ENCODE results near the gene TMEM135.

The TMEM135 gene

GRCh38 chr11:87298155-87298554 is 260.4 kb downstream of the TMEM135 start:
- H3K27me3 ChIP-seq (ENCODE audit: control insufficient read depth, insufficient read depth, low read length) = no peaks in the 10 kb centered on the region
- H3K36me3 ChIP-seq (ENCODE audit: control insufficient read depth, low read depth, low read length) = no peaks in the 10 kb centered on the region
- no peak overlapping the region for H3K4me3 ChIP-seq (ENCODE audit: low read length)
- H3K9ac ChIP-seq (ENCODE audit: low read length) = no peak overlapping the region
- peaks cover 36% of the 10 kb centered on the region for H3K4me1 ChIP-seq (ENCODE audit: control insufficient read depth, low read depth, low read length)
- no peak overlapping the region for H3K27ac ChIP-seq (ENCODE audit: low read length)
- H3K9me3 ChIP-seq (ENCODE audit: control insufficient read depth, low read depth, low read length) = no peaks in the 10 kb centered on the region

- Histone ChIP-seq H3K9me3 (ENCODE audit: control insufficient read depth, low read depth, low read length) (no peaks in the 10 kb centered on the region), H3K27me3 (ENCODE audit: control insufficient read depth, insufficient read depth, low read length) (no peaks in the 10 kb centered on the region), H3K4me3 (ENCODE audit: low read length) (no peak overlapping the region), H3K4me1 (ENCODE audit: control insufficient read depth, low read depth, low read length) (peaks cover 35% of the 10 kb centered on the region), H3K9ac (ENCODE audit: low read length) (no peak overlapping the region), H3K36me3 (ENCODE audit: control insufficient read depth, low read depth, low read length) (no peaks in the 10 kb centered on the region), H3K27ac (ENCODE audit: low read length) (no peak overlapping the region)
Observed at GRCh38 chr11:87299041-87299481, 261.3 kb downstream of the TMEM135 start.

- H3K27me3 ChIP-seq (ENCODE audit: control insufficient read depth, insufficient read depth, low read length) = no peaks in the 10 kb centered on the region
- no peak overlapping the region for H3K4me3 ChIP-seq (ENCODE audit: low read length)
- H3K36me3 ChIP-seq (ENCODE audit: control insufficient read depth, low read depth, low read length) = no peaks in the 10 kb centered on the region
- no peaks in the 10 kb centered on the region for H3K9me3 ChIP-seq (ENCODE audit: control insufficient read depth, low read depth, low read length)
- H3K9ac ChIP-seq (ENCODE audit: low read length) = no peak overlapping the region
- H3K27ac ChIP-seq (ENCODE audit: low read length) = no peak overlapping the region
- H3K4me1 ChIP-seq (ENCODE audit: control insufficient read depth, low read depth, low read length) = peaks cover 27% of the 10 kb centered on the region
Observed at GRCh38 chr11:87300640-87301380, 263.1 kb downstream of the TMEM135 start.

- Histone ChIP-seq H3K4me3 (ENCODE audit: low read length) (no peak overlapping the region), H3K9me3 (ENCODE audit: control insufficient read depth, low read depth, low read length) (no peaks in the 10 kb centered on the region), H3K9ac (ENCODE audit: low read length) (no peak overlapping the region), H3K4me1 (ENCODE audit: control insufficient read depth, low read depth, low read length) (peaks cover 21% of the 10 kb centered on the region), H3K27ac (ENCODE audit: low read length) (no peak overlapping the region), H3K36me3 (ENCODE audit: control insufficient read depth, low read depth, low read length) (no peaks in the 10 kb centered on the region), H3K27me3 (ENCODE audit: control insufficient read depth, insufficient read depth, low read length) (no peaks in the 10 kb centered on the region)
Observed at GRCh38 chr11:87301785-87302540, 264.2 kb downstream of the TMEM135 start.

GRCh38 chr11:87304412-87304811 is 266.7 kb downstream of the TMEM135 start:
- no peaks in the 10 kb centered on the region for H3K27me3 ChIP-seq (ENCODE audit: control insufficient read depth, insufficient read depth, low read length)
- no peak overlapping the region for H3K27ac ChIP-seq (ENCODE audit: low read length)
- no peaks in the 10 kb centered on the region for H3K36me3 ChIP-seq (ENCODE audit: control insufficient read depth, low read depth, low read length)
- no peaks in the 10 kb centered on the region for H3K9me3 ChIP-seq (ENCODE audit: control insufficient read depth, low read depth, low read length)
- peaks cover 14% of the 10 kb centered on the region for H3K4me1 ChIP-seq (ENCODE audit: control insufficient read depth, low read depth, low read length)
- H3K4me3 ChIP-seq (ENCODE audit: low read length) = no peak overlapping the region
- no peak overlapping the region for H3K9ac ChIP-seq (ENCODE audit: low read length)

- Histone ChIP-seq H3K9ac (ENCODE audit: low read length) (no peak overlapping the region), H3K27ac (ENCODE audit: low read length) (no peak overlapping the region), H3K36me3 (ENCODE audit: control insufficient read depth, low read depth, low read length) (no peaks in the 10 kb centered on the region), H3K4me1 (ENCODE audit: control insufficient read depth, low read depth, low read length) (peaks cover 14% of the 10 kb centered on the region), H3K9me3 (ENCODE audit: control insufficient read depth, low read depth, low read length) (no peaks in the 10 kb centered on the region), H3K27me3 (ENCODE audit: control insufficient read depth, insufficient read depth, low read length) (no peaks in the 10 kb centered on the region), H3K4me3 (ENCODE audit: low read length) (no peak overlapping the region)
Observed at GRCh38 chr11:87306262-87306851, 268.6 kb downstream of the TMEM135 start.

- Histone ChIP-seq H3K27me3 (ENCODE audit: control insufficient read depth, insufficient read depth, low read length) (no peaks in the 10 kb centered on the region), H3K27ac (ENCODE audit: low read length) (no peak overlapping the region), H3K9ac (ENCODE audit: low read length) (no peak overlapping the region), H3K9me3 (ENCODE audit: control insufficient read depth, low read depth, low read length) (no peaks in the 10 kb centered on the region), H3K4me1 (ENCODE audit: control insufficient read depth, low read depth, low read length) (peaks cover 11% of the 10 kb centered on the region), H3K36me3 (ENCODE audit: control insufficient read depth, low read depth, low read length) (no peaks in the 10 kb centered on the region), H3K4me3 (ENCODE audit: low read length) (no peak overlapping the region)
Observed at GRCh38 chr11:87307101-87307500, 269.4 kb downstream of the TMEM135 start.

- Histone ChIP-seq H3K9me3 (ENCODE audit: control insufficient read depth, low read depth, low read length) (no peaks in the 10 kb centered on the region), H3K27me3 (ENCODE audit: control insufficient read depth, insufficient read depth, low read length) (no peaks in the 10 kb centered on the region), H3K9ac (ENCODE audit: low read length) (no peak overlapping the region), H3K4me1 (ENCODE audit: control insufficient read depth, low read depth, low read length) (no peaks in the 10 kb centered on the region), H3K27ac (ENCODE audit: low read length) (no peak overlapping the region), H3K36me3 (ENCODE audit: control insufficient read depth, low read depth, low read length) (no peaks in the 10 kb centered on the region), H3K4me3 (ENCODE audit: low read length) (no peak overlapping the region)
Observed at GRCh38 chr11:87315229-87315628, 277.5 kb downstream of the TMEM135 start.

- Histone ChIP-seq H3K9ac (ENCODE audit: low read length) (no peak overlapping the region), H3K4me3 (ENCODE audit: low read length) (no peak overlapping the region)
Observed at GRCh38 chr11:87316491-87316890, 278.8 kb downstream of the TMEM135 start.

GRCh38 chr11:87317441-87317840 is 279.7 kb downstream of the TMEM135 start:
- Histone ChIP-seq H3K4me1 (ENCODE audit: control insufficient read depth, low read depth, low read length) (no peaks in the 10 kb centered on the region), H3K9me3 (ENCODE audit: control insufficient read depth, low read depth, low read length) (no peaks in the 10 kb centered on the region), H3K27ac (ENCODE audit: low read length) (no peak overlapping the region), H3K27me3 (ENCODE audit: control insufficient read depth, insufficient read depth, low read length) (no peaks in the 10 kb centered on the region), H3K9ac (ENCODE audit: low read length) (no peak overlapping the region), H3K36me3 (ENCODE audit: control insufficient read depth, low read depth, low read length) (peaks cover 4% of the 10 kb centered on the region), H3K4me3 (ENCODE audit: low read length) (no peak overlapping the region)

More at GRCh38 chr11:87316491-87316890, 278.8 kb downstream of the TMEM135 start:
- Histone ChIP-seq H3K4me1 (ENCODE audit: control insufficient read depth, low read depth, low read length) (no peaks in the 10 kb centered on the region), H3K9me3 (ENCODE audit: control insufficient read depth, low read depth, low read length) (no peaks in the 10 kb centered on the region), H3K36me3 (ENCODE audit: control insufficient read depth, low read depth, low read length) (no peaks in the 10 kb centered on the region), H3K27ac (ENCODE audit: low read length) (no peak overlapping the region), H3K27me3 (ENCODE audit: control insufficient read depth, insufficient read depth, low read length) (no peaks in the 10 kb centered on the region)

GRCh38 chr11:87320123-87320522 is 282.4 kb downstream of the TMEM135 start:
- peaks cover 4% of the 10 kb centered on the region for H3K36me3 ChIP-seq (ENCODE audit: control insufficient read depth, low read depth, low read length)
- no peak overlapping the region for H3K27ac ChIP-seq (ENCODE audit: low read length)
- no peaks in the 10 kb centered on the region for H3K4me1 ChIP-seq (ENCODE audit: control insufficient read depth, low read depth, low read length)

More at GRCh38 chr11:87320123-87320522, 282.4 kb downstream of the TMEM135 start:
- Histone ChIP-seq H3K27me3 (ENCODE audit: control insufficient read depth, insufficient read depth, low read length) (no peaks in the 10 kb centered on the region), H3K9me3 (ENCODE audit: control insufficient read depth, low read depth, low read length) (no peaks in the 10 kb centered on the region), H3K9ac (ENCODE audit: low read length) (no peak overlapping the region), H3K4me3 (ENCODE audit: low read length) (no peak overlapping the region)

Data from iPS-18a (cell line).